Peyer's patch (tissue), 4 donors: ENCODE measurements around the gene BMPR2.

Experiments used
- POLR2A ChIP-seq, 2 donors: fragments of 450-650 bp; IDR thresholded peaks; one replicate each; pipeline ENCODE4 v1.5.1; 2017; ENCODE audit warnings: antibody characterized with exemption in 2 of 2, mild to moderate bottlenecking in 2 of 2, moderate library complexity in 2 of 2
- TF ChIP-seq, protein P1 (sequence below), 6 experiments: fragments of 450-650 bp in 4 of 6; fragments of 200-600 bp in 2 of 6; sonication (generic) in 1 of 6; IDR thresholded peaks; one replicate each; pipeline ENCODE4 v1.5.1; 2017 to 2019; ENCODE audit warnings: antibody characterized with exemption in 6 of 6, mild to moderate bottlenecking in 3 of 6, moderate library complexity in 1 of 6

DNA sequence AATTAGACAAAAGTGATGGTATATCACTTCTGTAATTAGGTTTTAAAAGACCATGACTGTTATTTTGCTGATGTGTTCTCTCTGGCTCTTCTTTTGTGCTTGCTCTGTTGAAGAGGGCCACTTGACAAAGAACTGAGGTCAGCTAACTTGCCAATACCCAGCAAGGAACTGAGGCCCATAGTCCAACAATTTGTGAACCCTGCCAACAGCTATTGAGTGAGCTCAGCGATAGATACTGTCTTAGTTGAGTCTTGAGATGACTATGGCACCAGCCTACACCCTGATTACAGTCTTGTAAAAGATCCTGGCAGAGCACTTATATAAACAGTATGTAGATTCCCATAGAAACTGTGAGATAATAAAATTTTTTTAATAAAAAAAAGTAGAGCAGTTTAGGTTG, 103.0 kb downstream of the BMPR2 start:
- TF ChIP-seq, protein P1, sequence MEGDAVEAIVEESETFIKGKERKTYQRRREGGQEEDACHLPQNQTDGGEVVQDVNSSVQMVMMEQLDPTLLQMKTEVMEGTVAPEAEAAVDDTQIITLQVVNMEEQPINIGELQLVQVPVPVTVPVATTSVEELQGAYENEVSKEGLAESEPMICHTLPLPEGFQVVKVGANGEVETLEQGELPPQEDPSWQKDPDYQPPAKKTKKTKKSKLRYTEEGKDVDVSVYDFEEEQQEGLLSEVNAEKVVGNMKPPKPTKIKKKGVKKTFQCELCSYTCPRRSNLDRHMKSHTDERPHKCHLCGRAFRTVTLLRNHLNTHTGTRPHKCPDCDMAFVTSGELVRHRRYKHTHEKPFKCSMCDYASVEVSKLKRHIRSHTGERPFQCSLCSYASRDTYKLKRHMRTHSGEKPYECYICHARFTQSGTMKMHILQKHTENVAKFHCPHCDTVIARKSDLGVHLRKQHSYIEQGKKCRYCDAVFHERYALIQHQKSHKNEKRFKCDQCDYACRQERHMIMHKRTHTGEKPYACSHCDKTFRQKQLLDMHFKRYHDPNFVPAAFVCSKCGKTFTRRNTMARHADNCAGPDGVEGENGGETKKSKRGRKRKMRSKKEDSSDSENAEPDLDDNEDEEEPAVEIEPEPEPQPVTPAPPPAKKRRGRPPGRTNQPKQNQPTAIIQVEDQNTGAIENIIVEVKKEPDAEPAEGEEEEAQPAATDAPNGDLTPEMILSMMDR (IDR thresholded peaks at IDR 0.05), result no peak
- no peak for TF ChIP-seq POLR2A (IDR thresholded peaks at IDR 0.05)
